NCI-H82 (cell line): Measurements from ENCODE around the gene GRIK1.

Source experiments
- DNase-seq: peaks from one replicate; lab custom pipeline; 2025; lab: John Stamatoyannopoulos, UW

Gene GRIK1

GRCh38 chr21:29718081-29718815, 221.5 kb downstream of the GRIK1 start:
- DNase-seq: no peak

GRCh38 chr21:29717659-29718058, 222.1 kb downstream of the GRIK1 start:
- DNase-seq: no peak

GRCh38 chr21:29716753-29717152, 223.0 kb downstream of the GRIK1 start:
- DNase-seq: no peak

GRCh38 chr21:29715089-29715488, 224.7 kb downstream of the GRIK1 start:
- no peak for DNase-seq

DNA sequence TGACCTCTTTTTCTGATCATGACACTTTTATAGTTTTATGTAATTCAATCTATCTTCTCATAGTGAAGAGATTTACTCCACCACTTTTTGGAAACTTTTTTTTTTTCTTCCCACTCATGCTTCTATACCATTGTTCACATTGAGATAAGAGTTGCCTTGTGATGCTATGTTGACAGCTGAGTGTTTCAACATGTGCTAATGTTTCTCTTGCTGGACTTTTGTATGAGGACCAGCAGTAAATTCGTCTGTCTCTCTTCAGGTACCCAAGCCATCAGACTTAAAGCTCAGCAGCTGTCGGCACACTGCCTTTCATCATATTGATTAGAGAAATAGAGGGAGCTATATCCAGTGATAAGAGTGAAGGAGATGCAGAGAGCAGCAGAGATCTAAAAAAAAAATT, 227.0 kb downstream of the GRIK1 start:
- DNase-seq: peak; percentile 38

DNA sequence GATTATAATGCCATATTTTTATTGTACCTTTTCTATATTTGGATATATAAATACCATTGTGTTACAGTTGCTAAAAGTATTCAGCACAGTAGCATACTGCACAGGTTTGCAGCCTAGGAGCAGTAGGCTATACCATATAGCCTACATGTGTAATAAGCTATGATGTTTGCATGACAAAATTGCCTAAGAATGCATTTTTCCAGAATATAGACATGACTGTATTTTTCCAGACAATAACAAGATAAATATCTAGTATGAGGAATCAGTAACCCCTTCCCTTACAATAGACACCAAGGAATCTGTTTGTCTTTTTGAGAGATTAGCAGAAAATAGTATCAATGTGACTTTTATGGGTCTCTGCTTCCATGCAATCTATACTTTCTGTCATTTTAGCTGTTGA, 228.6 kb downstream of the GRIK1 start:
- DNase-seq: no peak

GRCh38 chr21:29710498-29710897, 229.3 kb downstream of the GRIK1 start:
- DNase-seq: no peak

GRCh38 chr21:29708401-29708800, 231.4 kb downstream of the GRIK1 start:
- DNase-seq: no peak

- DNase-seq: no peak
Measured at GRCh38 chr21:29704719-29705118, 235.1 kb downstream of the GRIK1 start.

GRCh38 chr21:29701676-29702075, 238.1 kb downstream of the GRIK1 start:
- no peak for DNase-seq

- no peak for DNase-seq
Measured at GRCh38 chr21:29697555-29698193, 242.1 kb downstream of the GRIK1 start.

DNA sequence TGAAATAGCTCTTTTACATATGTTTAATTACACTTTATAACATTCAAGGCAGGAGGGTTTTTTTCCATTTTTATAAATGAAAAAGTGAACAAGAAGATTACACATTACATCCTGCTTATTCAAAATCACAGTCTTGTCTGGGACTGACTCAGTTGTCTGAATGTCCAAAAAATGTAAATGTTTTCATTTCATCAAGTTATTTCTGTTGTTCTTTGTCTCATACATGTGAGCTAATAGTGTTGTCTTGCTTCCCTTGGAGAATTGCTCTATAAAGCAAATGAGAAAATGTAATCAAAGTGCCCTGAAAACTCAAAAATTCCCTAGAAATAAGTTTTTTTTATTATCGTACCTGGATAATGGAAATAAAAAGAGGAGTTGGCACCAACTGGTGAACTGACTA, 242.9 kb downstream of the GRIK1 start:
- DNase-seq: no peak

DNA sequence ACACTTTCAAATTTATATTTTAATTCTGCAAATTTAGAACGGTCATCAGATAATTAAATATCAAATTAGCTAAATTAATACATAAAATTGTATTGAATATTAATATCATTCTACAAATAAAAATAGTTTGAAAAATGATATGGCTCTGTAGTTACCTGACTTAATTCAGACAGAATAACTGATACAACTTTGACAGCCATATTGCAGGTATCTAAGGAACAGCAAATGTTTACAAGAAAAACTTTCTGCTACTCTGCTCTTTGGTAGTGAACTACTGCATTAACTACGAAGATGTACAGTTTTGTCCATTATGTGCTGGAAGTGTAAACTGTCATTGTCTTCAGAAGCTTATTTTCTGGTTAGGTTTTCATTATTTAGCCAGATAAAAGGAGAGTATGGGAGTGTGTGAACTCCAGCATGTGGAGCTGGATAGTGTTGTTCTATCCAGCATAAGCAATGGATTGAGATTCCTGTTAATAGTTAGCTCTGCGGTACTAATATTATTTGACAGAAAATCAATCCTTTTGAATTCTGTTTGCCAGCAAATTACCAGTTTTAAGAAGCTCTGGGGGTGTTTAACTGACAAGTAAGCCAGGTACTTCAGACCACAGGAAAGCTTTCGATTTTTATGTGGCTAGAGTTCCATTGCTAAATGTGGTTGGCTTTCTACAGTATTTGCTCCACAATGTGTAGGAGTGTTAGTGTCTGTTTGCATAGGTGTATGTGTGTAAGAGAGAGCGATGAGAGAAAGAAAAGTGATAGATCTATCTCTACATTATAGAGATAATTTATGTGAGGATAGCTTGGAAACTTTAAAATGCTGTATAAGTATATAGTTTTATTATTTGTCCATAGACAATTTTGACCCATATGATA, 247.9 kb downstream of the GRIK1 start:
- DNase-seq: no peak

- no peak for DNase-seq
Measured at GRCh38 chr21:29689753-29690152, 250.0 kb downstream of the GRIK1 start.

DNA sequence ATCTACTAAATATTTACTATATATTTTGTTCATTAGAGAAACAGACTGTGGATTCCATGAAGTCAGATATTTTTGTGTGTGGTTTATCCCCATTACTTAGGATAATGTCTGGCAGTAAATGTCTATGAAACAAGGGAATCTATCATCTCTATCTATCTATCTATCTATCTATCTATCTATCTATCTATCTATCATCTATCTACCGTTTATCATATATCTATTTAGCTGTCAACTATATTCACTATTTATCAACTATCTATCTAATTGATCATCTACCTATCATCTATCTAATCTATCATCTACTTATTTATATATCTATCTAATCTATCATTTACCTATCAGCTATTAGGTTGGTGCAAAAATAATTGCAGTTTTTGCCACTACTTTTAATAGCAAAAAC, 255.7 kb downstream of the GRIK1 start:
- no peak for DNase-seq

DNA sequence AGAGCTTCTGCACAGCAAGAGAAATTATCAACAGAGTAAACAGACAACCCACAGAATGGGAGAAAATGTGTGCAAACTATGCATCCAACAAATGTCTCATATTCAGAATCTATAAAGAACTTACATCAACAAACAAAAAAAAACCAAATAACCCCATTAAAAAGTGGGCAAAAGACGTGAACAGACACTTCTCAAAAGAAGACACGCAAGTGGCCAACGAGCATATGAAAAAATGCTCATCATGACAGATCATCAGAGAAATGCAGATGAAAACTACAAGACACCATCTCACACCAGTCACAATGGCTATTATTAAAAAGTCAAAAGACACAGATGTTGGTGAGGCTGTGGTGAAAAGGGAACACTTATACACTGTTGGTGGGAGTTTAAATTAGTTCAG, 257.0 kb downstream of the GRIK1 start:
- DNase-seq: no peak

DNA sequence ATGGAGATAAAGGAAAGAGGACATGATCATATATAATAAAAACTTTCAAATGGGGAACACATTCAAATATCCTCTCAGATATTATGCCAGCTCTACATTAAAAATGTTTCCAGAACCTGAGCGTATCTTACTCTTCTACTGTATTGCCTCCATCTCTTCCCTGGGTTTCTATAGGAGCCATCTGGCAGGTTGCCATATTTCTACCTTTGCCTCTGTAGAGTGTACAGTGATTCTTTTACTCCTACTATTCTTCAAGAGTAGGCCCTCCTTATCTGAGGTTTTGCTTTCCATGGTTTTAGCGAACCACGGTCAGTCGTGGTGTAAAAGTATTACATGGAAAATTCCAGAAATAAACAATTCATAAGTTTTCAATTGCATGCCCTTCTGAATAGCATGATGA, 259.5 kb downstream of the GRIK1 start:
- no peak for DNase-seq

DNA sequence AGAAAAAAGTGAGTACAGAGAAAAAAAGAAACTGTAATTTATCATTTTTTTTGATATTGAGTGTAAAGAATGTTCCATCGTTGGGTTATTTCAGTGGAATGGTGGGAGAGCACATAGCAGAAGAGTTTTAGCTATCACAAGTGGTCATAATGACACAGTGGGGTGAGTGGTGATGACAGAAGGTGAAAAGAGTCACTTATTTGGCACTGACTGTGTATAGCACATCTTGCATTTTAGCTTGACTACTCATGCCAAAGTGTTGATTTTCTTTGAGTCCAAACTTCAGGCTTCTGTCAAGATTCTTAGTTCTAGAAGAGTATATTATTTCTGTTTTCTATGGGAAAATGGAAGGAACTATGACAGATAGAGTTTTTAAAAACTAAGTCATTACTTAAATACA, 261.2 kb downstream of the GRIK1 start:
- DNase-seq: no peak

GRCh38 chr21:29677326-29677725, 262.5 kb downstream of the GRIK1 start:
- no peak for DNase-seq

GRCh38 chr21:29676395-29676794, 263.4 kb downstream of the GRIK1 start:
- no peak for DNase-seq

DNA sequence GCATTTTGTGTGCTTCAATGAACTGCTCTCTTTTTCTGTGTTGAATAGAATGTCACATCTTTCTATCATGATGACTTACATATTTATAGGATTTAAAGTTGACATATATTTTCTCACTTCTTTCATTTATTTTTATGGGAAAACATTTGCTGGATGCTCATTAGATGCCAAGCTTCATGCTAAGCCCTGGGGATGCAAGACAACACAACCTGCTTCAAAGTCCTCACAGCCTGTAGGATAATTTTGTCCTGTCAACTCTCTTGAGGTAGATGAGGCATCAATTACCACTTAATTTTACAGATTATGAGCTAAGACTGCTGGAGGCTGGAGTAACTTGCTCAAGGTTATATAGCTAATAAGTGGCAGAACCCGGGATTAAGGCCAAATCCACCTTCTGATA, 264.3 kb downstream of the GRIK1 start:
- DNase-seq: peak; percentile 23

GRCh38 chr21:29674343-29674742, 265.5 kb downstream of the GRIK1 start:
- DNase-seq: peak; percentile 12

- no peak for DNase-seq
Measured at GRCh38 chr21:29673096-29673610, 266.6 kb downstream of the GRIK1 start.
